ENCODE data around the gene UBN1. TPM values are rescaled to one million over a fixed set of nuclear protein-coding genes. Genes with fewer than 3 reads are reported as not detected.

Gene UBN1
- total and polyA plus RNA-seq, 8 donors: 31.3 to 41.1 (median 36.4) TPM

GRCh38 chr16:4911970-4912386, 64.7 kb downstream of the UBN1 start:
- Histone ChIP-seq H3K27me3 (no peaks in the 10 kb centered on the region), H3K4me1 (no peaks in the 10 kb centered on the region), H3K4me3 (no peak overlapping the region), H3K27ac (no peak overlapping the region), H3K36me3 (no peaks in the 10 kb centered on the region), H3K9me3 (no peaks in the 10 kb centered on the region)
- intact Hi-C loops (cut with DNase I): no loop called here
- TF ChIP-seq, protein P1, sequence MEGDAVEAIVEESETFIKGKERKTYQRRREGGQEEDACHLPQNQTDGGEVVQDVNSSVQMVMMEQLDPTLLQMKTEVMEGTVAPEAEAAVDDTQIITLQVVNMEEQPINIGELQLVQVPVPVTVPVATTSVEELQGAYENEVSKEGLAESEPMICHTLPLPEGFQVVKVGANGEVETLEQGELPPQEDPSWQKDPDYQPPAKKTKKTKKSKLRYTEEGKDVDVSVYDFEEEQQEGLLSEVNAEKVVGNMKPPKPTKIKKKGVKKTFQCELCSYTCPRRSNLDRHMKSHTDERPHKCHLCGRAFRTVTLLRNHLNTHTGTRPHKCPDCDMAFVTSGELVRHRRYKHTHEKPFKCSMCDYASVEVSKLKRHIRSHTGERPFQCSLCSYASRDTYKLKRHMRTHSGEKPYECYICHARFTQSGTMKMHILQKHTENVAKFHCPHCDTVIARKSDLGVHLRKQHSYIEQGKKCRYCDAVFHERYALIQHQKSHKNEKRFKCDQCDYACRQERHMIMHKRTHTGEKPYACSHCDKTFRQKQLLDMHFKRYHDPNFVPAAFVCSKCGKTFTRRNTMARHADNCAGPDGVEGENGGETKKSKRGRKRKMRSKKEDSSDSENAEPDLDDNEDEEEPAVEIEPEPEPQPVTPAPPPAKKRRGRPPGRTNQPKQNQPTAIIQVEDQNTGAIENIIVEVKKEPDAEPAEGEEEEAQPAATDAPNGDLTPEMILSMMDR (IDR thresholded peaks at IDR 0.05): no peak
- peak; percentile 49 for ATAC-seq
- DNase-seq: no peak

DNA sequence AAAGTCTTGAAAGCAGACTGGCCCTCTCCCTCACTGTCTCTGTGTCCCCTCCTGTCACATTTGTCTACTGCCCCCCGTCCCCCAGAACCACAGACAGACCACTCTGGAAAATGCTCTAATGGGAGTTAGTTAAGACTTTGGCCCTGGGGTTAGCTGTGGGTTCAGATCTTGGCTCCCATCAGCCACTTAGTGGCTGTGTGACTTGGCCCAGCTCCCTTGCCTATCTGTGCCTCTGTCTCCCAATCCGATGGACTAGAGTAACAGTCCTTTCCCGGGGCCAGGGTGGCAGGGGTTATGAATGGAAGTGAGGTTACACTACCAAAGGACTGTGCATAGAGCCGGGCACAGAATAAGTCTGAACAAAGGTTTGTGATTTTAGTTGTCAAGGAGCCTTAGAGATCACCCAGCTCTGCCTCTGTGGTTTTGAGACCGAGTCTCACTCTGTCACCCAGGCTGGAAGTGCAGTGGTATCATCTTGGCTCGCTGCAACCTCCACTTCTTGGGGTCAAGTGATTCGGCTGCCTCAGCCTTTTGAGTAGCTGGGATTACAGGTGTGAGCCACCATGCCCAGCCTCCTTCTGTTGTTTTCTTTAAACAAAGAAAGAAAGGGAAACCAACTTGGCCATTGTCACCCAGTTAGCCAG, 66.0 kb downstream of the UBN1 start:
- TF ChIP-seq, protein P1 (IDR thresholded peaks at IDR 0.05): no peak
- Histone ChIP-seq H3K27me3 (no peaks in the 10 kb centered on the region), H3K9me3 (no peaks in the 10 kb centered on the region), H3K4me1 (no peaks in the 10 kb centered on the region), H3K4me3 (no peak overlapping the region), H3K36me3 (no peaks in the 10 kb centered on the region), H3K27ac (peak overlapping the region in 1 of 2 donors; percentile 8)
- peak in 1 of 4 donors; percentile 31 for DNase-seq
- intact Hi-C loops (cut with DNase I): no loop called here
- peak; percentile 67 for ATAC-seq

- H3K9me3 ChIP-seq: no peaks in the 10 kb centered on the region
- DNase-seq: peak in 1 of 4 donors; percentile 31
- intact Hi-C loops (cut with DNase I): no loop called here
- H3K27ac ChIP-seq: peak overlapping the region in 1 of 2 donors; percentile 8
- H3K4me1 ChIP-seq: no peaks in the 10 kb centered on the region
- ATAC-seq: no peak
- H3K27me3 ChIP-seq: no peaks in the 10 kb centered on the region
- no peaks in the 10 kb centered on the region for H3K36me3 ChIP-seq
- TF ChIP-seq, protein P1 (IDR thresholded peaks at IDR 0.05): no peak
- no peak overlapping the region for H3K4me3 ChIP-seq
Observed at GRCh38 chr16:4913774-4914525, 66.7 kb downstream of the UBN1 start.

DNA sequence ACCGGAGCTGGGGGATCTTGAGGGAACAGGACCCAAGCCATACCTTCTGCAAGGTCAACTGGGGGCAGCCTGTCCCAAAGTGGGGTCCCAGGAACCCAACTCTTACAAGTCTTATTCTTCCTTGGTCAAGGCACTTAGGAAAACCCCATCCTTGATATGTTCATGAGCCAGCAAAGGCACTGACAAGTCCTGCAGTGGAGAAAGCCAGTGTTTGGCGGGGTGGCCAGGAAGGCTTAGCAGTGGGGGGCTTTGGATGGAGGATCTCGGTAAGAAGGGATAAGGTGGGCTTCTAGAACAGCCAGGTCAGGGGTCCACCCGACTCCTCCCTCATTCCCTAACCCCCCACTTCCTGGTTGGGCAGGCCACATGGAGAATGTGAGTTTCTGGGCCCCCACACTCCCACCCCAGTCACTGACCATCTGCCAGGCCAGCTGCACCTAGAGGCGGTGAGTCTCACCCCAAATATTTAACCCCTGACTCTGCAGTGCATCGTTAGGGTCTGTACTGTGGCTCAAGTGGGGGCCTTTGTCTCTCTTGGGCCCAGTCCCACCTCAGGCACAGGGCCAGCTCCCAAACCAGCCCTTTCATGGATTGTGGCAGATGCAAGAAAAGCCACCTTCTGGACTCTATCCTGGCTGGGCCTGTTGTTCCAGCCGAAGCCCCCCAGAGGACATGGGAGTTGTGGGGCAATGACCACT, 67.4 kb downstream of the UBN1 start:
- ATAC-seq: no peak
- Histone ChIP-seq H3K4me1 (no peaks in the 10 kb centered on the region), H3K27me3 (no peaks in the 10 kb centered on the region), H3K4me3 (no peak overlapping the region), H3K27ac (no peak overlapping the region), H3K9me3 (no peaks in the 10 kb centered on the region), H3K36me3 (no peaks in the 10 kb centered on the region)
- TF ChIP-seq, protein P1 (IDR thresholded peaks at IDR 0.05): no peak
- intact Hi-C loops (cut with DNase I): no loop called here
- DNase-seq: peak in 1 of 4 donors; percentile 42

- no peaks in the 10 kb centered on the region for H3K9me3 ChIP-seq
- ATAC-seq (no peak), DNase-seq (no peak)
- no peaks in the 10 kb centered on the region for H3K4me1 ChIP-seq
- intact Hi-C loops (cut with DNase I): no loop called here
- no peaks in the 10 kb centered on the region for H3K27me3 ChIP-seq
- no peak overlapping the region for H3K4me3 ChIP-seq
- TF ChIP-seq, protein P1 (IDR thresholded peaks at IDR 0.05): no peak
- H3K36me3 ChIP-seq: no peaks in the 10 kb centered on the region
- no peak overlapping the region for H3K27ac ChIP-seq
Observed at GRCh38 chr16:4915226-4915761, 68.0 kb downstream of the UBN1 start.

All from left lung (tissue), 10 donors.